IMR-90 (cell line): ENCODE results near the gene JAKMIP1. TPM values are rescaled to one million over a fixed set of nuclear protein-coding genes. Genes with fewer than 3 reads are reported as not detected.

Experiments used
- ATAC-seq: fragments of 200-7000 bp; cut with Tn5 transposase; 2 replicates; pipeline ENCODE4 v1.9.1; 2020; ENCODE audit warnings: low read depth, mild to moderate bottlenecking, moderate library complexity
- BruUV-seq: library from RNA; stranded (reverse); fragments of 400-500 nt; replicated peaks from 2 replicates; lab custom pipeline; 2021; lab: Mats Ljungman, UMichigan
- CTCF ChIA-PET: fragments of 300-600 bp; formaldehyde crosslinking; extraction: SDS; loops from one replicate; lab custom pipeline; 2021; ENCODE audit warnings: antibody characterized with exemption; lab: Yijun Ruan, JAX
- POLR2A ChIA-PET: fragments of 300-600 bp; sonication (Branson Sonifier 250); formaldehyde crosslinking; loops from one replicate; lab custom pipeline; 2022; ENCODE audit warnings: antibody characterized with exemption; ENCODE audit not compliant: unreplicated experiment; lab: Charles Lee
- DNase-seq: peaks from one replicate; pipeline ENCODE4 v3.0.0; 2013
- H2AFZ ChIP-seq: replicated peaks from 2 replicates; pipeline ENCODE3; 2013; ENCODE audit warnings: low read length, mild to moderate bottlenecking; ENCODE audit not compliant: poor library complexity
- H2AK5ac ChIP-seq: 2 replicates; pipeline ENCODE4 v1.6.1; 2013; ENCODE audit warnings: low read depth, low read length, inconsistent platforms
- H2AK9ac ChIP-seq: replicated peaks from 2 replicates; pipeline ENCODE3; 2013; ENCODE audit warnings: mild to moderate bottlenecking, low read depth, low read length, moderate library complexity; ENCODE audit not compliant: poor library complexity
- H2BK120ac ChIP-seq: 2 replicates; pipeline ENCODE4 v1.6.1; 2013; ENCODE audit warnings: low read depth, low read length, inconsistent platforms
- H2BK15ac ChIP-seq: 3 replicates; pipeline ENCODE4 v1.6.1; 2013; ENCODE audit warnings: low read depth, low read length, inconsistent platforms
- H2BK20ac ChIP-seq: 2 replicates; pipeline ENCODE4 v1.6.1; 2013; ENCODE audit warnings: low read depth, mild to moderate bottlenecking, inconsistent platforms, low read length, moderate library complexity
- H2BK5ac ChIP-seq: 2 replicates; pipeline ENCODE4 v1.6.1; 2013; ENCODE audit warnings: mild to moderate bottlenecking, low read depth, low read length, inconsistent platforms; ENCODE audit not compliant: poor library complexity, severe bottlenecking
- H3K14ac ChIP-seq: replicated peaks from 2 replicates; pipeline ENCODE4 v1.6.1; 2013; ENCODE audit warnings: low read depth, low read length, inconsistent platforms
- H3K18ac ChIP-seq: 2 replicates; pipeline ENCODE4 v1.6.1; 2013; ENCODE audit warnings: low read depth, low read length, control low read depth
- H3K23ac ChIP-seq: 2 replicates; pipeline ENCODE4 v1.6.1; 2013; ENCODE audit warnings: low read depth, low read length, inconsistent platforms
- H3K27ac ChIP-seq: 2 replicates; pipeline ENCODE4 v1.5.1; 2013; ENCODE audit warnings: mild to moderate bottlenecking, control low read depth, low read length; ENCODE audit not compliant: insufficient read depth
- H3K27me3 ChIP-seq: 2 replicates; pipeline ENCODE4 v1.6.1; 2013; ENCODE audit warnings: low read length; ENCODE audit not compliant: control insufficient read depth, insufficient read depth
- H3K36me3 ChIP-seq: 2 replicates; pipeline ENCODE4 v1.6.1; 2013; ENCODE audit warnings: low read length, mixed read lengths; ENCODE audit not compliant: control insufficient read depth, insufficient read depth
- H3K4ac ChIP-seq: 2 replicates; pipeline ENCODE4 v1.6.1; 2013; ENCODE audit warnings: low read depth, low read length, inconsistent platforms
- H3K4me1 ChIP-seq: 2 replicates; pipeline ENCODE4 v1.6.1; 2013; ENCODE audit warnings: low read length, mixed read lengths; ENCODE audit not compliant: control insufficient read depth, insufficient read depth
- H3K4me2 ChIP-seq: 2 replicates; pipeline ENCODE4 v1.6.1; 2013; ENCODE audit warnings: low read depth, mild to moderate bottlenecking, control low read depth, low read length, moderate library complexity
- H3K4me3 ChIP-seq: 2 replicates; pipeline ENCODE4 v1.5.1; 2013; ENCODE audit warnings: low read depth, mild to moderate bottlenecking, control low read depth, low read length, moderate library complexity; ENCODE audit not compliant: insufficient read depth
- H3K56ac ChIP-seq: 2 replicates; pipeline ENCODE4 v1.6.1; 2013; ENCODE audit warnings: low read length, inconsistent platforms; ENCODE audit not compliant: insufficient read depth; ENCODE audit errors: extremely low read depth
- H3K79me1 ChIP-seq, 2 experiments: 2 replicates each; pipeline ENCODE4 v1.6.1; 2013; ENCODE audit warnings: low read length in 2 of 2, inconsistent platforms in 1 of 2, low read depth in 1 of 2
- H3K9ac ChIP-seq: 2 replicates; pipeline ENCODE4 v1.6.1; 2013; ENCODE audit warnings: low read depth, low read length, control low read depth
- H3K9me1 ChIP-seq: 2 replicates; pipeline ENCODE4 v1.6.1; 2013; ENCODE audit warnings: low read length, inconsistent platforms; ENCODE audit not compliant: insufficient read depth
- H3K9me3 ChIP-seq: 2 replicates; pipeline ENCODE4 v1.6.1; 2013; ENCODE audit warnings: low read length; ENCODE audit not compliant: control insufficient read depth, insufficient read depth
- H4K20me1 ChIP-seq: 2 replicates; pipeline ENCODE4 v1.6.1; 2013; ENCODE audit warnings: low read length, inconsistent platforms; ENCODE audit not compliant: insufficient read depth
- H4K5ac ChIP-seq: 2 replicates; pipeline ENCODE4 v1.6.1; 2013; ENCODE audit warnings: mild to moderate bottlenecking, low read depth, low read length, control low read depth
- H4K8ac ChIP-seq, 2 experiments: 2 replicates each; pipeline ENCODE4 v1.6.1; 2013; ENCODE audit warnings: low read depth in 2 of 2, low read length in 2 of 2, control low read depth in 1 of 2, inconsistent platforms in 1 of 2
- H4K91ac ChIP-seq: 2 replicates; pipeline ENCODE4 v1.6.1; 2013; ENCODE audit warnings: low read depth, low read length, inconsistent platforms; ENCODE audit not compliant: insufficient read depth
- BHLHE40 ChIP-seq: fragments of 150-350 bp; IDR thresholded peaks from 2 replicates; pipeline ENCODE4 v1.6.1; 2016; ENCODE audit warnings: mild to moderate bottlenecking, low read depth, low read length
- CHD1 ChIP-seq: IDR thresholded peaks from 2 replicates; pipeline ENCODE4 v1.6.1; 2012; ENCODE audit warnings: low read depth, low read length, improper control_type of control experiment
- FOS ChIP-seq: fragments of 150-350 bp; IDR thresholded peaks from 2 replicates; pipeline ENCODE4 v1.6.1; 2016; ENCODE audit warnings: low read depth, low read length
- MAFK ChIP-seq: IDR thresholded peaks from 2 replicates; pipeline ENCODE4 v1.6.1; 2012; ENCODE audit warnings: low read depth, low read length, improper control_type of control experiment
- MXI1 ChIP-seq: IDR thresholded peaks from 2 replicates; pipeline ENCODE4 v1.6.1; 2012; ENCODE audit warnings: low read depth, mild to moderate bottlenecking, low read length, moderate library complexity, borderline replicate concordance
- POLR2A ChIP-seq: IDR thresholded peaks from 2 replicates; pipeline ENCODE4 v1.6.1; 2012; ENCODE audit warnings: mild to moderate bottlenecking, low read depth, low read length
- WGBS, 2 experiments: methylation state at CpG; one replicate each; pipeline versions ENCODE4 v1.1.5 to v1.1.7; 2013; ENCODE audit warnings: missing lambda C conversion rate in 2 of 2; ENCODE audit not compliant: insufficient read length in 1 of 2; ENCODE audit errors: extremely low coverage in 2 of 2; 5-methylcytosine and 5-hydroxymethylcytosine counted together
- dilution Hi-C: fragments of 300-500 bp; cut with HindIII; formaldehyde crosslinking; loops from one replicate; pipeline ENCODE4 v1.14.3; 2018; ENCODE audit warnings: low sequenced_read_pairs; ENCODE audit not compliant: unreplicated experiment
- in situ Hi-C: fragments of 300-500 bp; cut with MboI; formaldehyde crosslinking; loops from 3 replicates; pipeline ENCODE4 v1.14.3; 2019; ENCODE audit warnings: low sequenced_read_pairs, inconsistent platforms, mixed read lengths
- intact Hi-C: fragments of 100-400 bp; cut with micrococcal nuclease; formaldehyde crosslinking; loops from 2 replicates; pipeline ENCODE4 v1.10.0; 2022
- polyA plus RNA-seq, 3 experiments: library from polyadenylated mRNA; depleted of rRNA; stranded (reverse); fragments of >200 nt; gene quantifications; 2 replicates each; pipeline ENCODE4 v1.2.3, GENCODE V29; 2012; ENCODE audit warnings: low replicate concordance in 1 of 3
- total RNA-seq: library from RNA; depleted of rRNA; stranded (reverse); fragments of >200 nt; gene quantifications from 2 replicates; pipeline ENCODE4 v1.2.3, GENCODE V29; 2012
- TF ChIP-seq, protein P1 (sequence below): fragments of 150-350 bp; IDR thresholded peaks from 2 replicates; pipeline ENCODE4 v1.6.1; 2016; ENCODE audit warnings: low read depth, mild to moderate bottlenecking, low read length, moderate library complexity, borderline replicate concordance

The JAKMIP1 gene
- total and polyA plus RNA-seq, 2 of the 4 experiments (the other 2 are of a cell fraction), result not detected

DNA sequence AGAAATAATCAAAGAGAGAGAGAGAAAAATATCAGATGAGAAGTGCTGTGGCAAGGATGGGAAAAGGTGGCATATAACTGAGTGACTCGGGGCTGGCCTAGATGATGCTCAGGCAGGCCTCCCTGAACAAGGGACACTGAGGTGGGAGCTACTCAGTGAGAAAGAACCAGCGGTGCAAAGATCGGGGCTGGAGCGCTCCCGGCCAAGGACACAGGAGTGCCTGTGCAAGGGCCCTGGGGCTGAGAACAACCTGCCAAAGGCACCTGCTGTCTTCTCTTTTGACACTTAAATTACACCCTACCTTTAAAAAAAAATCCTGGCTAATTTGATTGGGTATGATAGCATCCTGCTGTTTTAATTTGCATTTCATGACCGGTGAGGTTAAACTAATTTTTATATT is 104.5 kb downstream of the JAKMIP1 start:
- no peak overlapping the region for H2BK20ac ChIP-seq
- dilution Hi-C loops, result no loop called here
- H2BK15ac ChIP-seq, result no peak overlapping the region
- no peaks in the 10 kb centered on the region for H3K36me3 ChIP-seq
- CTCF ChIA-PET, result no interaction called here
- no peak overlapping the region for H3K4me3 ChIP-seq
- no peak overlapping the region for H3K4ac ChIP-seq
- H3K9me1 ChIP-seq, result no peaks in the 10 kb centered on the region
- H3K18ac ChIP-seq, result no peak overlapping the region
- no peak overlapping the region for H2AFZ ChIP-seq
- no peak overlapping the region for H3K4me2 ChIP-seq
- in situ Hi-C loops, result no loop called here
- H4K8ac ChIP-seq, result no peak overlapping the region
- TF ChIP-seq FOS (no peak), BHLHE40 (no peak), POLR2A (no peak), MAFK (no peak), MXI1 (no peak), CHD1 (no peak)
- TF ChIP-seq, protein P1, sequence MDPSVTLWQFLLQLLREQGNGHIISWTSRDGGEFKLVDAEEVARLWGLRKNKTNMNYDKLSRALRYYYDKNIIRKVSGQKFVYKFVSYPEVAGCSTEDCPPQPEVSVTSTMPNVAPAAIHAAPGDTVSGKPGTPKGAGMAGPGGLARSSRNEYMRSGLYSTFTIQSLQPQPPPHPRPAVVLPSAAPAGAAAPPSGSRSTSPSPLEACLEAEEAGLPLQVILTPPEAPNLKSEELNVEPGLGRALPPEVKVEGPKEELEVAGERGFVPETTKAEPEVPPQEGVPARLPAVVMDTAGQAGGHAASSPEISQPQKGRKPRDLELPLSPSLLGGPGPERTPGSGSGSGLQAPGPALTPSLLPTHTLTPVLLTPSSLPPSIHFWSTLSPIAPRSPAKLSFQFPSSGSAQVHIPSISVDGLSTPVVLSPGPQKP, result no peak
- no peak overlapping the region for H2AK5ac ChIP-seq
- H3K4me1 ChIP-seq, result no peaks in the 10 kb centered on the region
- H3K23ac ChIP-seq, result no peak overlapping the region
- no peaks in the 10 kb centered on the region for H3K79me1 ChIP-seq
- H2BK5ac ChIP-seq, result no peak overlapping the region
- no TSS peak for BruUV-seq
- no peak overlapping the region for H3K9ac ChIP-seq
- H3K56ac ChIP-seq, result no peak overlapping the region
- POLR2A ChIA-PET, result no interaction called here
- no peak overlapping the region for H4K91ac ChIP-seq
- DNase-seq (no peak), ATAC-seq (no peak)
- H3K27me3 ChIP-seq, result no peaks in the 10 kb centered on the region
- H2AK9ac ChIP-seq, result no peak overlapping the region
- no peak overlapping the region for H2BK120ac ChIP-seq
- no peak overlapping the region for H4K5ac ChIP-seq
- no peak overlapping the region for H3K27ac ChIP-seq
- intact Hi-C loops, result no loop called here
- H3K9me3 ChIP-seq, result no peaks in the 10 kb centered on the region
- no peaks in the 10 kb centered on the region for H4K20me1 ChIP-seq
- no peak overlapping the region for H3K14ac ChIP-seq
- 83% methylated on average over 1 of the region's 6 CpGs; no CpG with 5 or more reads in 1 of the 2 experiments for WGBS, 2 experiments
